Immature natural killer cell (primary cell): Measurements from ENCODE around the gene EMP1. TPM values are rescaled to one million over a fixed set of nuclear protein-coding genes. Genes with fewer than 3 reads are reported as not detected.

Experiments used
- DNase-seq, 3 donors: peaks; one replicate each; pipeline ENCODE4 v3.0.0; 2022; ENCODE audit warnings: mixed read lengths in 1 of 3
- H3K27ac Mint-ChIP-seq, 6 donors: one replicate each; pipeline ENCODE4 v1.8.0; 2020; ENCODE audit warnings: mixed read lengths in 6 of 6, mild to moderate bottlenecking in 5 of 6, inconsistent platforms in 4 of 6, moderate library complexity in 3 of 6
- H3K27me3 Mint-ChIP-seq, 3 donors: one replicate each; pipeline ENCODE4 v1.8.0; 2020 to 2021; ENCODE audit warnings: low read depth in 3 of 3, mild to moderate bottlenecking in 3 of 3, mixed read lengths in 3 of 3, moderate library complexity in 3 of 3, inconsistent platforms in 1 of 3
- H3K36me3 Mint-ChIP-seq, 3 donors: one replicate each; pipeline ENCODE4 v1.8.0; 2020; ENCODE audit warnings: mixed read lengths in 3 of 3, inconsistent platforms in 2 of 3, mild to moderate bottlenecking in 2 of 3
- H3K4me1 Mint-ChIP-seq, 2 donors: one replicate each; pipeline ENCODE4 v1.8.0; 2020; ENCODE audit warnings: inconsistent platforms in 2 of 2, mild to moderate bottlenecking in 2 of 2, mixed read lengths in 2 of 2, moderate library complexity in 1 of 2
- H3K4me3 Mint-ChIP-seq, 5 donors: one replicate each; pipeline ENCODE4 v1.8.0; 2020; ENCODE audit warnings: mild to moderate bottlenecking in 5 of 5, mixed read lengths in 5 of 5, inconsistent platforms in 3 of 5, moderate library complexity in 3 of 5
- H3K9me3 Mint-ChIP-seq, 6 donors: one replicate each; pipeline ENCODE4 v1.8.0; 2020; ENCODE audit warnings: mild to moderate bottlenecking in 6 of 6, mixed read lengths in 6 of 6, inconsistent platforms in 4 of 6, moderate library complexity in 3 of 6
- polyA plus RNA-seq, 3 donors: library from polyadenylated mRNA; unstranded; fragments of 300-500 nt; fragmentation: Illumina TruSeq; gene quantifications; one replicate each; pipeline ENCODE4 v1.2.3, GENCODE V29; 2021

EMP1 gene
- polyA plus RNA-seq, 3 donors from 2014 or later = 0.04 to 1.5 (median 1.3) TPM

- Mint-ChIP-seq H3K4me1 (peaks cover 11 to 16% of the 10 kb centered on the region in 2 donors), H3K36me3 (no peaks in the 10 kb centered on the region), H3K4me3 (peak overlapping the region in 1 of 5 donors; percentile 34), H3K9me3 (no peaks in the 10 kb centered on the region), H3K27ac (no peak overlapping the region), H3K27me3 (peaks cover 7 to 24% (median 10%) of the 10 kb centered on the region in 3 donors)
- no peak for DNase-seq
These were observed 17.8 kb upstream of the EMP1 start for GRCh38 chr12:13178568-13179210.

GRCh38 chr12:13179211-13180074 lies 17.1 kb upstream of the EMP1 start:
- no peak for DNase-seq
- Mint-ChIP-seq H3K27ac (no peak overlapping the region), H3K27me3 (peaks cover 6 to 24% (median 10%) of the 10 kb centered on the region in 3 donors)

GRCh38 chr12:13181375-13182070 lies 15.0 kb upstream of the EMP1 start:
- Mint-ChIP-seq H3K27ac (peak overlapping the region in 1 of 6 donors; percentile 2), H3K4me3 (no peak overlapping the region), H3K4me1 (peaks cover 11 to 16% of the 10 kb centered on the region in 2 donors), H3K27me3 (peaks cover 6 to 23% (median 7%) of the 10 kb centered on the region in 3 donors), H3K9me3 (no peaks in the 10 kb centered on the region), H3K36me3 (no peaks in the 10 kb centered on the region)
- DNase-seq = no peak

More at GRCh38 chr12:13179211-13180074, 17.1 kb upstream of the EMP1 start:
- H3K9me3 Mint-ChIP-seq = no peaks in the 10 kb centered on the region
- H3K4me3 Mint-ChIP-seq = peak overlapping the region in 3 of 5 donors; percentile 34 to 54 (median 44)
- H3K36me3 Mint-ChIP-seq = no peaks in the 10 kb centered on the region
- peaks cover 11 to 16% of the 10 kb centered on the region in 2 donors for H3K4me1 Mint-ChIP-seq

- peaks cover 11 to 16% of the 10 kb centered on the region in 2 donors for H3K4me1 Mint-ChIP-seq
- no peaks in the 10 kb centered on the region for H3K36me3 Mint-ChIP-seq
- H3K27ac Mint-ChIP-seq = no peak overlapping the region
- no peak for DNase-seq
- H3K27me3 Mint-ChIP-seq = peaks cover 6 to 16% (median 7%) of the 10 kb centered on the region in 3 donors
- H3K4me3 Mint-ChIP-seq = no peak overlapping the region
- H3K9me3 Mint-ChIP-seq = no peaks in the 10 kb centered on the region
These were observed 13.6 kb upstream of the EMP1 start for GRCh38 chr12:13182881-13183280.

GRCh38 chr12:13183620-13184019 lies 12.9 kb upstream of the EMP1 start:
- Mint-ChIP-seq H3K27me3 (peaks cover 4 to 12% (median 6%) of the 10 kb centered on the region in 3 donors), H3K36me3 (no peaks in the 10 kb centered on the region), H3K4me1 (peaks cover 11 to 16% of the 10 kb centered on the region in 2 donors), H3K27ac (no peak overlapping the region), H3K4me3 (no peak overlapping the region), H3K9me3 (no peaks in the 10 kb centered on the region)
- DNase-seq = no peak

- H3K4me1 Mint-ChIP-seq = no peaks in the 10 kb centered on the region
- no peaks in the 10 kb centered on the region for H3K9me3 Mint-ChIP-seq
- no peak overlapping the region for H3K27ac Mint-ChIP-seq
- H3K4me3 Mint-ChIP-seq = no peak overlapping the region
- no peaks in the 10 kb centered on the region for H3K36me3 Mint-ChIP-seq
- H3K27me3 Mint-ChIP-seq = peaks cover 0 to 10% (median 2%) of the 10 kb centered on the region in 3 donors
- DNase-seq = no peak
These were observed 10.2 kb upstream of the EMP1 start for GRCh38 chr12:13186302-13186701.

GRCh38 chr12:13187399-13187798 lies 9.1 kb upstream of the EMP1 start:
- Mint-ChIP-seq H3K27ac (no peak overlapping the region), H3K36me3 (no peaks in the 10 kb centered on the region), H3K4me3 (no peak overlapping the region), H3K4me1 (no peaks in the 10 kb centered on the region), H3K27me3 (peaks cover 0 to 7% (median 6%) of the 10 kb centered on the region in 3 donors), H3K9me3 (no peaks in the 10 kb centered on the region)
- DNase-seq = no peak

GRCh38 chr12:13189264-13189663 lies 7.3 kb upstream of the EMP1 start:
- Mint-ChIP-seq H3K27me3 (peaks cover 0 to 8% (median 5%) of the 10 kb centered on the region in 3 donors), H3K4me3 (no peak overlapping the region), H3K9me3 (no peaks in the 10 kb centered on the region), H3K27ac (no peak overlapping the region), H3K4me1 (no peaks in the 10 kb centered on the region), H3K36me3 (no peaks in the 10 kb centered on the region)
- DNase-seq = no peak

GRCh38 chr12:13190275-13190674 lies 6.3 kb upstream of the EMP1 start:
- Mint-ChIP-seq H3K4me3 (no peak overlapping the region), H3K27me3 (peaks cover 0 to 8% (median 3%) of the 10 kb centered on the region in 3 donors), H3K36me3 (no peaks in the 10 kb centered on the region), H3K9me3 (no peaks in the 10 kb centered on the region), H3K27ac (no peak overlapping the region), H3K4me1 (no peaks in the 10 kb centered on the region)
- no peak for DNase-seq

- peaks cover 3 to 9% (median 6%) of the 10 kb centered on the region in 3 donors for H3K27me3 Mint-ChIP-seq
- no peak for DNase-seq
- no peak overlapping the region for H3K27ac Mint-ChIP-seq
- no peaks in the 10 kb centered on the region for H3K36me3 Mint-ChIP-seq
- H3K9me3 Mint-ChIP-seq = no peaks in the 10 kb centered on the region
- peaks cover 14 to 16% of the 10 kb centered on the region in 2 donors for H3K4me1 Mint-ChIP-seq
- H3K4me3 Mint-ChIP-seq = no peak overlapping the region
These were observed 3.8 kb upstream of the EMP1 start for GRCh38 chr12:13192719-13193118.

GRCh38 chr12:13193505-13194231 lies 2.9 kb upstream of the EMP1 start:
- Mint-ChIP-seq H3K9me3 (no peaks in the 10 kb centered on the region), H3K4me3 (no peak overlapping the region), H3K36me3 (no peaks in the 10 kb centered on the region), H3K27me3 (peaks cover 3 to 11% (median 6%) of the 10 kb centered on the region in 3 donors), H3K4me1 (peaks cover 14 to 17% of the 10 kb centered on the region in 2 donors), H3K27ac (no peak overlapping the region)
- no peak for DNase-seq

GRCh38 chr12:13194401-13195110 lies 2.0 kb upstream of the EMP1 start:
- no peaks in the 10 kb centered on the region for H3K9me3 Mint-ChIP-seq
- no peak for DNase-seq
- H3K36me3 Mint-ChIP-seq = no peaks in the 10 kb centered on the region
- H3K4me1 Mint-ChIP-seq = peaks cover 14 to 17% of the 10 kb centered on the region in 2 donors
- no peak overlapping the region for H3K4me3 Mint-ChIP-seq
- no peak overlapping the region for H3K27ac Mint-ChIP-seq
- H3K27me3 Mint-ChIP-seq = peaks cover 4 to 14% (median 7%) of the 10 kb centered on the region in 3 donors

- Mint-ChIP-seq H3K4me3 (no peak overlapping the region), H3K27me3 (peaks cover 6 to 15% (median 11%) of the 10 kb centered on the region in 3 donors), H3K9me3 (peaks cover 0 to 2% (median 0%) of the 10 kb centered on the region in 6 donors), H3K27ac (no peak overlapping the region), H3K4me1 (peaks cover 14 to 17% of the 10 kb centered on the region in 2 donors), H3K36me3 (no peaks in the 10 kb centered on the region)
- DNase-seq = no peak
These were observed 1.3 kb upstream of the EMP1 start for GRCh38 chr12:13195250-13195649.
